MCF 10A (cell line): ENCODE results near the gene ACADL. TPM values are rescaled to one million over a fixed set of nuclear protein-coding genes. Genes with fewer than 3 reads are reported as not detected.

Source experiments
- BruUV-seq: library from RNA; stranded (reverse); fragments of 400-500 nt; replicated peaks from 2 replicates; lab custom pipeline; 2021; lab: Mats Ljungman, UMichigan
- CTCF ChIA-PET: fragments of 300-600 bp; sonication (Branson Sonifier 250); formaldehyde crosslinking; extraction: SDS; loops from one replicate; lab custom pipeline; 2021; ENCODE audit warnings: antibody characterized with exemption, inconsistent platforms; lab: Yijun Ruan, JAX
- POLR2A ChIA-PET: fragments of 300-600, 350-650 bp; sonication (Branson Sonifier 250); formaldehyde crosslinking; extraction: SDS; loops from one replicate; lab custom pipeline; 2020; ENCODE audit warnings: antibody characterized with exemption, inconsistent platforms; lab: Yijun Ruan, JAX
- DNase-seq: peaks from one replicate; pipeline ENCODE4 v3.0.0-alpha.2; 2018; ENCODE audit not compliant: unreplicated experiment
- H3K27ac Mint-ChIP-seq: one replicate; pipeline ENCODE4 v1.8.0; 2022; ENCODE audit warnings: mild to moderate bottlenecking, low read depth, mixed read lengths; ENCODE audit not compliant: unreplicated experiment
- H3K27me3 Mint-ChIP-seq: one replicate; pipeline ENCODE4 v1.8.0; 2022; ENCODE audit warnings: mixed read lengths; ENCODE audit not compliant: insufficient read depth, unreplicated experiment
- H3K36me3 Mint-ChIP-seq: one replicate; pipeline ENCODE4 v1.8.0; 2022; ENCODE audit warnings: mild to moderate bottlenecking, moderate library complexity, mixed read lengths; ENCODE audit not compliant: insufficient read depth, unreplicated experiment
- H3K4me1 Mint-ChIP-seq: one replicate; pipeline ENCODE4 v1.8.0; 2022; ENCODE audit warnings: mixed read lengths; ENCODE audit not compliant: insufficient read depth, unreplicated experiment
- H3K4me3 Mint-ChIP-seq: one replicate; pipeline ENCODE4 v1.8.0; 2022; ENCODE audit warnings: mild to moderate bottlenecking, moderate library complexity, mixed read lengths; ENCODE audit not compliant: unreplicated experiment
- H3K9me3 Mint-ChIP-seq: one replicate; pipeline ENCODE4 v1.8.0; 2022; ENCODE audit warnings: mixed read lengths; ENCODE audit not compliant: unreplicated experiment
- CTCF ChIP-seq: fragments of 200-600 bp; IDR thresholded peaks from one replicate; pipeline ENCODE4 v1.8.0; 2022; ENCODE audit warnings: antibody characterized with exemption, mild to moderate bottlenecking; ENCODE audit not compliant: unreplicated experiment
- intact Hi-C: fragments of 100-400 bp; cut with micrococcal nuclease; formaldehyde crosslinking; loops from 2 replicates; pipeline ENCODE4 v1.14.1; 2022
- total RNA-seq: library from RNA; stranded (reverse); gene quantifications from 2 replicates; pipeline ENCODE4 v1.2.3, GENCODE V29; 2022

Gene ACADL
- total RNA-seq, 1 experiment from 2014 or later, result not detected

DNA sequence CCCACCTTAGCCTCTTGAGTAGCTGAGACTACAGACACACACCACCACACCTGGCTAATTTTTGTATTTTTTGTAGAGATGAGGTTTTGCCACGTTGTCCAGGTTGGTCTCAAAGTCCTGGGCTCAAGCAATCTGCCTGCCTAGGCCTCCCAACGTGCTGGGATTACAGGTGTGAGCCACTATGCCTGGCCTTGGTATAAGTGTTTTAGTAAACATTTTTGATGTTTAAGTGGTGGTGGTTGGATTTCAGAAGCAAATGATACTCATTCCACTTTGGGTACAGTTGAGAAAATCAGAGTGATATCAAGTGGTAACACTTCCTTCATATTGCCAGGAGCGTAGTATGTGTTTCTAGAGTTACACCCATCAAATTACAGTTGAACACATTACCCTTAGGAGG lies 25.4 kb downstream of the ACADL start:
- Mint-ChIP-seq H3K27ac (no peak overlapping the region), H3K27me3 (no peaks in the 10 kb centered on the region), H3K36me3 (no peaks in the 10 kb centered on the region), H3K4me1 (peaks cover 11% of the 10 kb centered on the region), H3K9me3 (no peaks in the 10 kb centered on the region), H3K4me3 (no peak overlapping the region)
- TF ChIP-seq CTCF, result no peak
- DNase-seq, result no peak
- ChIA-PET CTCF (interaction anchor here (0.6 to 5.7 kb wide), 13 partner anchors 12 to 305 kb away, joined by 3 to 126 read pairs (median 3); no protein-coding TSS in a partner anchor), POLR2A (no interaction called here)
- no TSS peak for BruUV-seq
- intact Hi-C loops, result loop anchor here (1.0 to 10.0 kb wide), 4 partner anchors 223 to 865 kb away; no protein-coding TSS in a partner anchor

DNA sequence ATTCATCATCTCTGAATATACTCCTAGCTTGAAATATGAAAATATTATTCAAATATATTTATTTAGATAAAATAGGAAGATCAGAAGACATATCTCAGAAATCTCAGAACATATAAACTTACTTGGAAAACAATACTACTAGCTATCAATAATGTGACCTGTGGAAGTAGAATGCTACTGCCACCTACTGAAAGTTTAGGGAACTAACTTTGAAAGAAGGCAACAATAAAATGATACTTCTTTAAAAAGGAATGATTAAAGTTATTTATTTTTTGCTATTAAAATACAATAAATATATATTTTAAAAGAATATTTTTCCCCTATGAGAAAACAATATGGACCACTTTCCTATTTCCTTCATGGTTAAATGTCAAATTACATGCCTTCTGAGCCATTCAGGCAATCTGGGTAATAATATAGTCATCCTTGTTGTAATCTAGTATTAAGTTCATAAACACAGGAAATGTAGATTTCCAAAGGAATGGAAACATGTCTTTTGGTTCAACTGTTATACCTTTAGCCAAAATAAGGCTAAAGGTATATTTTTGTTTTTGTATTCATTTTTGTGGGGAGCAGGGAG lies 26.0 kb downstream of the ACADL start:
- peak; percentile 48 for DNase-seq

GRCh38 chr2:210198326-210198725 lies 26.9 kb downstream of the ACADL start:
- no peak overlapping the region for H3K4me3 Mint-ChIP-seq
- TF ChIP-seq CTCF, result no peak
- ChIA-PET POLR2A (interaction anchor here (0.6 kb wide), 1 partner anchor 29 kb away, joined by 4 read pairs; no protein-coding TSS in a partner anchor), CTCF (interaction anchor here (0.6 to 5.7 kb wide), 26 partner anchors 11 to 1808 kb away, joined by 3 to 126 read pairs (median 3); no protein-coding TSS in a partner anchor)
- no peaks in the 10 kb centered on the region for H3K27me3 Mint-ChIP-seq
- no peaks in the 10 kb centered on the region for H3K9me3 Mint-ChIP-seq
- peaks cover 11% of the 10 kb centered on the region for H3K4me1 Mint-ChIP-seq
- H3K27ac Mint-ChIP-seq, result no peak overlapping the region
- DNase-seq, result no peak
- H3K36me3 Mint-ChIP-seq, result no peaks in the 10 kb centered on the region
- intact Hi-C loops, result loop anchor here (5.0 to 10.0 kb wide), 3 partner anchors 641 to 864 kb away; no protein-coding TSS in a partner anchor
- BruUV-seq, result no TSS peak

More for the DNA sequence above, 26.0 kb downstream of the ACADL start:
- Mint-ChIP-seq H3K4me3 (no peak overlapping the region), H3K27ac (no peak overlapping the region), H3K4me1 (peaks cover 11% of the 10 kb centered on the region), H3K36me3 (no peaks in the 10 kb centered on the region), H3K9me3 (no peaks in the 10 kb centered on the region), H3K27me3 (no peaks in the 10 kb centered on the region)
- no TSS peak for BruUV-seq
- intact Hi-C loops, result loop anchor here (1.0 to 10.0 kb wide), 4 partner anchors 222 to 864 kb away; no protein-coding TSS in a partner anchor
- CTCF ChIA-PET, result interaction anchor here (0.5 to 5.7 kb wide), 35 partner anchors 11 to 1809 kb away, joined by 3 to 126 read pairs (median 3); no protein-coding TSS in a partner anchor
- peak; percentile 68 for TF ChIP-seq CTCF
- POLR2A ChIA-PET, result no interaction called here

DNA sequence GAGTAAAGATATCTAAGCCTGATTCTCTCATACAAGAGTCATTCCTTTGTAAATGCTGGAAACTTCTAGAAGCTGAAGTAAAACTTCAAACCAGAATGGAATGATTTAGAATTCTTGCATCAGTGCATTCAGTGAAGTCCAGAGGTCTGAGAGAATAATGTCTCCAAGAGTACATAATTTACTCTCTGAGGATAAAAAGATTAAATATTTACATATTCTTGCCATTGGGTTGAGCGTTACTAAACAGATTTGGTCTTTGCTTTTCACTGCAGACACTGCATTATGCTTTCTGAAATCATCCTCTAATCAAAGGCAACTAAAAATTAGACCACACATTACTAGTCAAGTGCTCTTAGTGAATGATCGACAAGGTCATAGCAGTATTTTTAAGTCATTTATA lies 27.5 kb downstream of the ACADL start:
- no peaks in the 10 kb centered on the region for H3K27me3 Mint-ChIP-seq
- no peaks in the 10 kb centered on the region for H3K36me3 Mint-ChIP-seq
- H3K4me3 Mint-ChIP-seq, result no peak overlapping the region
- ChIA-PET POLR2A (interaction anchor here (0.6 kb wide), 1 partner anchor 29 kb away, joined by 4 read pairs; no protein-coding TSS in a partner anchor), CTCF (interaction anchor here (0.6 to 5.7 kb wide), 10 partner anchors 13 to 222 kb away, joined by 3 to 126 read pairs (median 4); no protein-coding TSS in a partner anchor)
- H3K9me3 Mint-ChIP-seq, result no peaks in the 10 kb centered on the region
- no peak overlapping the region for H3K27ac Mint-ChIP-seq
- H3K4me1 Mint-ChIP-seq, result peaks cover 6% of the 10 kb centered on the region
- no TSS peak for BruUV-seq
- TF ChIP-seq CTCF, result no peak
- no peak for DNase-seq
- intact Hi-C loops, result loop anchor here (5.0 to 10.0 kb wide), 3 partner anchors 640 to 863 kb away; no protein-coding TSS in a partner anchor
